Neutrophil (primary cell): ENCODE measurements around the gene GPR146.

Experiments used
- H3K27ac ChIP-seq: fragments of 200-600 bp; sonication (generic); 2 replicates; pipeline ENCODE4 v1.5.1; 2016; ENCODE audit warnings: mild to moderate bottlenecking, moderate library complexity
- H3K27me3 ChIP-seq: fragments of 200-600 bp; sonication (generic); 2 replicates; pipeline ENCODE4 v1.6.0; 2016; ENCODE audit warnings: mild to moderate bottlenecking
- H3K36me3 ChIP-seq: fragments of 200-600 bp; sonication (generic); 2 replicates; pipeline ENCODE4 v1.5.1; 2017
- H3K4me1 ChIP-seq, 2 experiments: fragments of 200-600 bp in 1 of 2; sonication (generic) in 1 of 2; 1 replicate in 1 of 2; 2 replicates in 1 of 2; pipeline versions ENCODE4 v1.5.1 to v1.6.1; 2013 to 2016; ENCODE audit warnings: low read depth in 1 of 2, low read length in 1 of 2, mild to moderate bottlenecking in 1 of 2, moderate library complexity in 1 of 2; ENCODE audit not compliant: control insufficient read depth in 1 of 2, insufficient read depth in 1 of 2
- H3K4me3 ChIP-seq, 2 experiments: fragments of 200-600 bp in 1 of 2; sonication (generic) in 1 of 2; 1 replicate in 1 of 2; 2 replicates in 1 of 2; pipeline ENCODE4 v1.5.1; 2013 to 2016; ENCODE audit warnings: low read depth in 1 of 2, low read length in 1 of 2, mild to moderate bottlenecking in 1 of 2, moderate library complexity in 1 of 2
- H3K9me3 ChIP-seq: fragments of 200-600 bp; sonication (generic); 2 replicates; pipeline ENCODE4 v1.5.1; 2016
- TF ChIP-seq, protein P1 (sequence below): fragments of 200-600 bp; sonication (generic); IDR thresholded peaks from 2 replicates; pipeline ENCODE4 v1.5.1; 2016; ENCODE audit warnings: antibody characterized with exemption

The GPR146 gene

DNA sequence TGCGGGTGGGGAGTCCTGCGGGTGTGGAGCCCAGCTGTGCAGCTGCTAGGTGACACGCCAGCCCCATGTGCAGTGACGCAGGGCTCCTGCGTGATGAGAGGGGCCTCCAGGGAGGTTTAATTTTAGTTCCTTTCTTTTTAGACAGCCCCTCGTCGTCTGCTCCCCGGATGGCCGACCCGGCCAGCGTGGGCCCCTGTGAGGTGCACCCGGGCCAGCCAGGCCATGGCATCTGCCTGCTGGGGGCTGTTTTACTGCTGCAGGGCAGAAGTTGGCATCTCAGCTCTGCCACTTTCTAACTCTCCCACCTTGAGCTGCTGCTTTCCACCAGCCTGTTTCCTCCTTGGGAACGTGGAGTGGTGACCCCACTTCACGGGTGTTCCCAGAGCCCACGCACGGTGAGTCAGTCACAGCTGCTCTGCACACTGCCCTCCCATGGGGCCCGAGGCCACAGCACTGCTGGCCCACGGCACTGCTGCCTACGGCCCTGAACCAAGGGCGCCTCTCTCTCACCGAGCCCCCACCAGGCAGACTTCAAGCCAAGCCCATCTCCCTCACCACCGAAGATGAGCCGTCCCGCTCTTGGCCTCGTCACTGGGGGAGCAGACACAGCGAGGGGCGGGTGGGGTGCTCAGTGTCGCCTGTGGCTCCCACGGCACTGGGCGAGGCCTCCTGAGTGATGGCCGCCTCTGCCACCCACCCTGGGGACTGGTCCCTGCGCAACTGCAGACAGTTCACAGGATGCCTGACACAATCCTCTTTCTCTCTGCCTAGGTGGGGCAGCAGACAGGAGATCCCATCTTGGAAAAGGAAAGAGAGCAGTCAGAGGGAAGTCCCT lies 40.1 kb upstream of the GPR146 start:
- Histone ChIP-seq H3K9me3 (no peaks in the 10 kb centered on the region), H3K4me3 (no peak overlapping the region), H3K4me1 (no peaks in the 10 kb centered on the region), H3K36me3 (no peaks in the 10 kb centered on the region), H3K27me3 (no peaks in the 10 kb centered on the region), H3K27ac (no peak overlapping the region)
- TF ChIP-seq, protein P1, sequence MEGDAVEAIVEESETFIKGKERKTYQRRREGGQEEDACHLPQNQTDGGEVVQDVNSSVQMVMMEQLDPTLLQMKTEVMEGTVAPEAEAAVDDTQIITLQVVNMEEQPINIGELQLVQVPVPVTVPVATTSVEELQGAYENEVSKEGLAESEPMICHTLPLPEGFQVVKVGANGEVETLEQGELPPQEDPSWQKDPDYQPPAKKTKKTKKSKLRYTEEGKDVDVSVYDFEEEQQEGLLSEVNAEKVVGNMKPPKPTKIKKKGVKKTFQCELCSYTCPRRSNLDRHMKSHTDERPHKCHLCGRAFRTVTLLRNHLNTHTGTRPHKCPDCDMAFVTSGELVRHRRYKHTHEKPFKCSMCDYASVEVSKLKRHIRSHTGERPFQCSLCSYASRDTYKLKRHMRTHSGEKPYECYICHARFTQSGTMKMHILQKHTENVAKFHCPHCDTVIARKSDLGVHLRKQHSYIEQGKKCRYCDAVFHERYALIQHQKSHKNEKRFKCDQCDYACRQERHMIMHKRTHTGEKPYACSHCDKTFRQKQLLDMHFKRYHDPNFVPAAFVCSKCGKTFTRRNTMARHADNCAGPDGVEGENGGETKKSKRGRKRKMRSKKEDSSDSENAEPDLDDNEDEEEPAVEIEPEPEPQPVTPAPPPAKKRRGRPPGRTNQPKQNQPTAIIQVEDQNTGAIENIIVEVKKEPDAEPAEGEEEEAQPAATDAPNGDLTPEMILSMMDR: no peak

GRCh38 chr7:1005303-1005702 lies 39.0 kb upstream of the GPR146 start:
- no peaks in the 10 kb centered on the region for H3K36me3 ChIP-seq
- H3K27ac ChIP-seq: no peak overlapping the region
- no peaks in the 10 kb centered on the region for H3K27me3 ChIP-seq
- H3K4me3 ChIP-seq: no peak overlapping the region
- no peaks in the 10 kb centered on the region for H3K4me1 ChIP-seq
- H3K9me3 ChIP-seq: no peaks in the 10 kb centered on the region
- TF ChIP-seq, protein P1: no peak

GRCh38 chr7:1007901-1008300 lies 36.4 kb upstream of the GPR146 start:
- Histone ChIP-seq H3K36me3 (no peaks in the 10 kb centered on the region), H3K27ac (no peak overlapping the region), H3K4me1 (no peaks in the 10 kb centered on the region), H3K27me3 (no peaks in the 10 kb centered on the region), H3K9me3 (no peaks in the 10 kb centered on the region), H3K4me3 (no peak overlapping the region)
- TF ChIP-seq, protein P1: no peak

- no peak overlapping the region for H3K27ac ChIP-seq
- no peaks in the 10 kb centered on the region for H3K36me3 ChIP-seq
- H3K4me1 ChIP-seq: no peaks in the 10 kb centered on the region
- no peaks in the 10 kb centered on the region for H3K9me3 ChIP-seq
- no peak overlapping the region for H3K4me3 ChIP-seq
- no peaks in the 10 kb centered on the region for H3K27me3 ChIP-seq
- TF ChIP-seq, protein P1: no peak
Measured at GRCh38 chr7:1008733-1009363, 35.5 kb upstream of the GPR146 start.

DNA sequence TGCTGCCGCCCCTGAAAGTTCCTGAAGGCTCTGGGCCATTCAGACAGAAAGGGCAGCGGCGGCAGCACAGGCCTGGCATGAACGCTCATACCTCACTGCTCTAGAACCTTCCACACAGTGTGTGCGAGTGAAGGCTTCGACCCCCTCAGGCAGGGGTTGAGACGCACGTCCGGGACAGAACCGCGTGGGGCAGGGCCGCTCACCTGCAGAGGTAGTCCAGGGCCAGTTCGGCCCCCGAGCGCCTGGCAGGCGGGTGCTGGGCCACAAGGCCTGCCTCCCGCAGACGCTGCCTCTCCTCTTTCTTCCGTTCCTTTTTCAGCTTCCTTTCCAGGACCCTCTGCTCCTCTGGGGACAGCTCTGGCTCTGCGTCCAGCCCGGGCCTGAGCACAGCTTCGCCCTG lies 34.6 kb upstream of the GPR146 start:
- Histone ChIP-seq H3K36me3 (no peaks in the 10 kb centered on the region), H3K4me3 (no peak overlapping the region)

More for the DNA sequence above, 34.6 kb upstream of the GPR146 start:
- TF ChIP-seq, protein P1: no peak
- H3K4me1 ChIP-seq: no peaks in the 10 kb centered on the region
- no peaks in the 10 kb centered on the region for H3K27me3 ChIP-seq
- no peaks in the 10 kb centered on the region for H3K9me3 ChIP-seq
- H3K27ac ChIP-seq: no peak overlapping the region
